SK-N-SH treated with all-trans-retinoic acid at 6 μM for 48 hours (cell line): Measurements from ENCODE around the gene ST13.

Experiments
- ARNTL ChIP-seq: fragments of 450-650 bp; formaldehyde crosslinking; IDR thresholded peaks from 2 replicates; pipeline ENCODE4 v1.5.0; 2020; ENCODE audit warnings: low read depth, mild to moderate bottlenecking, moderate library complexity, borderline replicate concordance
- BACH2 ChIP-seq: fragments of 250-450 bp; sonication (Bioruptor Pico); IDR thresholded peaks from 2 replicates; pipeline ENCODE4 v1.9.0; 2021; ENCODE audit warnings: mild to moderate bottlenecking, borderline replicate concordance
- OSR1 ChIP-seq: fragments of 250-450 bp; sonication (Bioruptor Pico); IDR thresholded peaks from 2 replicates; pipeline ENCODE4 v1.8.0; 2022; ENCODE audit warnings: moderate library complexity, mild to moderate bottlenecking, inconsistent platforms
- PPARA ChIP-seq: fragments of 250-450 bp; sonication (Bioruptor Pico); IDR thresholded peaks from 2 replicates; pipeline ENCODE4 v1.5.0; 2020; ENCODE audit warnings: mild to moderate bottlenecking, borderline replicate concordance
- RARB ChIP-seq: fragments of 250-450 bp; sonication (Bioruptor Pico); IDR thresholded peaks from 2 replicates; pipeline ENCODE4 v1.8.0; 2021; ENCODE audit warnings: mild to moderate bottlenecking, moderate library complexity
- TOX ChIP-seq: fragments of 250-450 bp; sonication (Bioruptor Pico); IDR thresholded peaks from 2 replicates; pipeline ENCODE4 v1.8.0; 2021; ENCODE audit warnings: mild to moderate bottlenecking, moderate library complexity, borderline replicate concordance
- ZFP30 ChIP-seq: fragments of 450-650 bp; formaldehyde crosslinking; IDR thresholded peaks from 2 replicates; pipeline ENCODE4 v1.5.0; 2022; ENCODE audit warnings: mild to moderate bottlenecking, moderate library complexity
- ZNF565 ChIP-seq: fragments of 450-650 bp; formaldehyde crosslinking; conservative IDR thresholded peaks from 2 replicates; pipeline ENCODE4 v1.5.0; 2020; ENCODE audit warnings: low read depth, mild to moderate bottlenecking, moderate library complexity
- ZNF70 ChIP-seq: fragments of 450-650 bp; formaldehyde crosslinking; IDR thresholded peaks from 2 replicates; pipeline ENCODE4 v1.5.0; 2020; ENCODE audit warnings: mild to moderate bottlenecking, moderate library complexity
- ZNF8 ChIP-seq: fragments of 450-650 bp; formaldehyde crosslinking; IDR thresholded peaks from 2 replicates; pipeline ENCODE4 v1.5.0; 2020; ENCODE audit warnings: mild to moderate bottlenecking, moderate library complexity
- TF ChIP-seq, protein P1 (sequence below): fragments of 250-450 bp; sonication (Bioruptor Pico); IDR thresholded peaks from 2 replicates; pipeline ENCODE4 v1.5.1; 2021; ENCODE audit warnings: mild to moderate bottlenecking, moderate library complexity
- TF ChIP-seq, protein P2 (sequence below): fragments of 250-450 bp; sonication (Bioruptor Pico); IDR thresholded peaks from 2 replicates; pipeline ENCODE4 v1.8.0; 2020; ENCODE audit warnings: mild to moderate bottlenecking, moderate library complexity, borderline replicate concordance
- TF ChIP-seq, protein P3 (sequence below): fragments of 250-450 bp; sonication (Bioruptor Pico); IDR thresholded peaks from 2 replicates; pipeline ENCODE4 v1.8.0; 2021; ENCODE audit warnings: low read depth, mild to moderate bottlenecking, moderate library complexity, borderline replicate concordance
- TF ChIP-seq, protein P4 (sequence below): fragments of 250-450 bp; sonication (Bioruptor Pico); IDR thresholded peaks from 2 replicates; pipeline ENCODE4 v1.5.1; 2020; ENCODE audit warnings: low read depth, mild to moderate bottlenecking, moderate library complexity

DNA sequence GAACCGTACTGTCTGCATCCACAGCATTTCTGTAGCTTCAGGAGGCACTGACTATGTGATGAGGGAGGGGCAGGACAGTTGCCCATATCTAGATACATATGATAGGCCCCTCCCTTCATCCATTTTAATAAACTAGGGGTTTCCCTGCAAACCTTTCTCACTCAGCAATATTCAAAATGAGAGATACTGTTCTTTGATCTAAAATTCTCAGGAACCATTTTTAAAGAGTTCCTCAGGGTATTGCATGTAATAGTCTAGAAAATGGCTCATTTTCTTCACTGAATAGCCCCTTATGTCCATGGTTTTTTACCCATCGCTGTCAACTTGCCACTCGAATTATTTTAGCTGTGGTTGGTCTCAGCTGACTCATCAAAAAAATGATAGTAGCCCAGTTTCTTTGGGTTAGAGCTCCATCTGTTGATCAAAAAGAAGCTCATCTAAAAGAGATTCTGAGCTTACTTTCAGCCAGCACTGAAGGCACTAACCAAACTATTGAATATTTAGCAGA is 42.5 kb upstream of the ST13 start:
- TF ChIP-seq ZNF70 (CRISPR knock-in tag) = no peak
- no peak for TF ChIP-seq ZNF565
- no peak for TF ChIP-seq RARB
- TF ChIP-seq, protein P1, sequence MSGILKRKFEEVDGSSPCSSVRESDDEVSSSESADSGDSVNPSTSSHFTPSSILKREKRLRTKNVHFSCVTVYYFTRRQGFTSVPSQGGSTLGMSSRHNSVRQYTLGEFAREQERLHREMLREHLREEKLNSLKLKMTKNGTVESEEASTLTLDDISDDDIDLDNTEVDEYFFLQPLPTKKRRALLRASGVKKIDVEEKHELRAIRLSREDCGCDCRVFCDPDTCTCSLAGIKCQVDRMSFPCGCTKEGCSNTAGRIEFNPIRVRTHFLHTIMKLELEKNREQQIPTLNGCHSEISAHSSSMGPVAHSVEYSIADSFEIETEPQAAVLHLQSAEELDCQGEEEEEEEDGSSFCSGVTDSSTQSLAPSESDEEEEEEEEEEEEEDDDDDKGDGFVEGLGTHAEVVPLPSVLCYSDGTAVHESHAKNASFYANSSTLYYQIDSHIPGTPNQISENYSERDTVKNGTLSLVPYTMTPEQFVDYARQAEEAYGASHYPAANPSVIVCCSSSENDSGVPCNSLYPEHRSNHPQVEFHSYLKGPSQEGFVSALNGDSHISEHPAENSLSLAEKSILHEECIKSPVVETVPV (CRISPR knock-in tag) = no peak
- no peak for TF ChIP-seq ZFP30
- TF ChIP-seq BACH2 (CRISPR knock-in tag) = no peak
- no peak for TF ChIP-seq TOX (CRISPR knock-in tag)
- TF ChIP-seq, protein P2, sequence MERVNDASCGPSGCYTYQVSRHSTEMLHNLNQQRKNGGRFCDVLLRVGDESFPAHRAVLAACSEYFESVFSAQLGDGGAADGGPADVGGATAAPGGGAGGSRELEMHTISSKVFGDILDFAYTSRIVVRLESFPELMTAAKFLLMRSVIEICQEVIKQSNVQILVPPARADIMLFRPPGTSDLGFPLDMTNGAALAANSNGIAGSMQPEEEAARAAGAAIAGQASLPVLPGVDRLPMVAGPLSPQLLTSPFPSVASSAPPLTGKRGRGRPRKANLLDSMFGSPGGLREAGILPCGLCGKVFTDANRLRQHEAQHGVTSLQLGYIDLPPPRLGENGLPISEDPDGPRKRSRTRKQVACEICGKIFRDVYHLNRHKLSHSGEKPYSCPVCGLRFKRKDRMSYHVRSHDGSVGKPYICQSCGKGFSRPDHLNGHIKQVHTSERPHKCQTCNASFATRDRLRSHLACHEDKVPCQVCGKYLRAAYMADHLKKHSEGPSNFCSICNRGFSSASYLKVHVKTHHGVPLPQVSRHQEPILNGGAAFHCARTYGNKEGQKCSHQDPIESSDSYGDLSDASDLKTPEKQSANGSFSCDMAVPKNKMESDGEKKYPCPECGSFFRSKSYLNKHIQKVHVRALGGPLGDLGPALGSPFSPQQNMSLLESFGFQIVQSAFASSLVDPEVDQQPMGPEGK (CRISPR knock-in tag) = no peak
- no peak for TF ChIP-seq ARNTL (CRISPR knock-in tag)
- TF ChIP-seq, protein P3, sequence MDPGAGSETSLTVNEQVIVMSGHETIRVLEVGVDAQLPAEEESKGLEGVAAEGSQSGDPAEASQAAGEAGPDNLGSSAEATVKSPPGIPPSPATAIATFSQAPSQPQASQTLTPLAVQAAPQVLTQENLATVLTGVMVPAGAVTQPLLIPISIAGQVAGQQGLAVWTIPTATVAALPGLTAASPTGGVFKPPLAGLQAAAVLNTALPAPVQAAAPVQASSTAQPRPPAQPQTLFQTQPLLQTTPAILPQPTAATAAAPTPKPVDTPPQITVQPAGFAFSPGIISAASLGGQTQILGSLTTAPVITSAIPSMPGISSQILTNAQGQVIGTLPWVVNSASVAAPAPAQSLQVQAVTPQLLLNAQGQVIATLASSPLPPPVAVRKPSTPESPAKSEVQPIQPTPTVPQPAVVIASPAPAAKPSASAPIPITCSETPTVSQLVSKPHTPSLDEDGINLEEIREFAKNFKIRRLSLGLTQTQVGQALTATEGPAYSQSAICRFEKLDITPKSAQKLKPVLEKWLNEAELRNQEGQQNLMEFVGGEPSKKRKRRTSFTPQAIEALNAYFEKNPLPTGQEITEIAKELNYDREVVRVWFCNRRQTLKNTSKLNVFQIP (CRISPR knock-in tag) = no peak
- no peak for TF ChIP-seq OSR1 (CRISPR knock-in tag)
- TF ChIP-seq PPARA (CRISPR knock-in tag) = no peak
- TF ChIP-seq, protein P4, sequence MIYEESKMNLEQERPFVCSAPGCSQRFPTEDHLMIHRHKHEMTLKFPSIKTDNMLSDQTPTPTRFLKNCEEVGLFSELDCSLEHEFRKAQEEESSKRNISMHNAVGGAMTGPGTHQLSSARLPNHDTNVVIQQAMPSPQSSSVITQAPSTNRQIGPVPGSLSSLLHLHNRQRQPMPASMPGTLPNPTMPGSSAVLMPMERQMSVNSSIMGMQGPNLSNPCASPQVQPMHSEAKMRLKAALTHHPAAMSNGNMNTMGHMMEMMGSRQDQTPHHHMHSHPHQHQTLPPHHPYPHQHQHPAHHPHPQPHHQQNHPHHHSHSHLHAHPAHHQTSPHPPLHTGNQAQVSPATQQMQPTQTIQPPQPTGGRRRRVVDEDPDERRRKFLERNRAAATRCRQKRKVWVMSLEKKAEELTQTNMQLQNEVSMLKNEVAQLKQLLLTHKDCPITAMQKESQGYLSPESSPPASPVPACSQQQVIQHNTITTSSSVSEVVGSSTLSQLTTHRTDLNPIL (CRISPR knock-in tag) = no peak
- no peak for TF ChIP-seq ZNF8 (CRISPR knock-in tag)
